SK-N-SH (cell line): ENCODE measurements around the gene SSPN. TPM values are rescaled to one million over a fixed set of nuclear protein-coding genes. Genes with fewer than 3 reads are reported as not detected.

Source experiments
- CTCF ChIA-PET: fragments of 300-600, 350-600 bp; formaldehyde crosslinking; extraction: SDS; loops from one replicate; lab custom pipeline; 2021; lab: Yijun Ruan, JAX
- POLR2A ChIA-PET: fragments of 350-600 bp; sonication (Branson Sonifier 250); formaldehyde crosslinking; extraction: SDS; loops from one replicate; lab custom pipeline; 2020; ENCODE audit warnings: antibody characterized with exemption, inconsistent platforms; lab: Yijun Ruan, JAX
- DNase-seq: peaks from one replicate; pipeline ENCODE4 v3.0.0; 2012
- H2AFZ ChIP-seq: fragments of 200-600 bp; sonication (generic); 2 replicates; pipeline ENCODE4 v1.8.1; 2016; ENCODE audit warnings: antibody characterized with exemption, mild to moderate bottlenecking, low read depth
- H3F3A ChIP-seq: fragments of 200-600 bp; sonication (generic); replicated peaks from 2 replicates; pipeline ENCODE3; 2016; ENCODE audit warnings: antibody characterized with exemption, mild to moderate bottlenecking; ENCODE audit not compliant: insufficient read depth
- H3K27ac ChIP-seq, 2 experiments: fragments of 200-500 bp in 1 of 2; fragments of 200-600 bp in 1 of 2; sonication (Bioruptor generic) in 1 of 2; sonication (generic), shearing (Covaris generic) in 1 of 2; 2 replicates each; pipeline versions ENCODE4 v1.5.1 to v1.6.1; 2014 to 2016; ENCODE audit warnings: low read depth in 2 of 2, inconsistent platforms in 1 of 2, low read length in 1 of 2, mild to moderate bottlenecking in 1 of 2, mixed read lengths in 1 of 2
- H3K27me3 ChIP-seq: fragments of 200-600 bp; sonication (generic), shearing (Covaris generic); 2 replicates; pipeline ENCODE4 v1.6.1; 2016; ENCODE audit warnings: mixed run types; ENCODE audit not compliant: insufficient read depth
- H3K36me3 ChIP-seq, 2 experiments: fragments of 200-500 bp in 1 of 2; fragments of 200-600 bp in 1 of 2; sonication (Bioruptor generic) in 1 of 2; sonication (generic) in 1 of 2; replicated peaks in 1 of 2; 2 replicates each; pipeline versions ENCODE3 to v1.5.1; 2014 to 2016; ENCODE audit warnings: low read length in 1 of 2, mild to moderate bottlenecking in 1 of 2; ENCODE audit not compliant: insufficient read depth in 2 of 2, control insufficient read depth in 1 of 2
- H3K4me1 ChIP-seq, 2 experiments: fragments of 200-500 bp in 1 of 2; fragments of 200-600 bp in 1 of 2; sonication (Bioruptor generic) in 1 of 2; sonication (generic), shearing (Covaris generic) in 1 of 2; 2 replicates each; pipeline versions ENCODE4 v1.5.1 to v1.6.1; 2014 to 2016; ENCODE audit warnings: low read depth in 1 of 2, low read length in 1 of 2, mixed run types in 1 of 2; ENCODE audit not compliant: insufficient read depth in 2 of 2, control insufficient read depth in 1 of 2
- H3K4me2 ChIP-seq: fragments of 200-600 bp; sonication (generic), shearing (Covaris generic); 2 replicates; pipeline ENCODE4 v1.6.1; 2017; ENCODE audit warnings: mixed run types
- H3K4me3 ChIP-seq, 2 experiments: fragments of 200-500 bp in 1 of 2; fragments of 200-600 bp in 1 of 2; sonication (Bioruptor generic) in 1 of 2; sonication (generic), shearing (Covaris generic) in 1 of 2; 2 replicates each; pipeline versions ENCODE4 v1.5.1 to v1.8.1; 2014 to 2016; ENCODE audit warnings: low read depth in 2 of 2, inconsistent platforms in 1 of 2, low read length in 1 of 2, mild to moderate bottlenecking in 1 of 2, mixed read lengths in 1 of 2, moderate library complexity in 1 of 2
- H3K79me2 ChIP-seq: fragments of 200-600 bp; sonication (generic); 2 replicates; pipeline ENCODE4 v1.8.1; 2017; ENCODE audit warnings: mild to moderate bottlenecking; ENCODE audit not compliant: insufficient read depth
- H3K9ac ChIP-seq: fragments of 200-600 bp; sonication (generic); 2 replicates; pipeline ENCODE4 v1.6.1; 2017; ENCODE audit warnings: mixed run types
- H3K9me2 ChIP-seq: fragments of 200-600 bp; sonication (generic); 2 replicates; pipeline ENCODE4 v1.6.1; 2017; ENCODE audit warnings: mixed run types
- H3K9me3 ChIP-seq: fragments of 200-600 bp; sonication (generic); 2 replicates; pipeline ENCODE4 v1.6.1; 2017; ENCODE audit warnings: mixed run types, mild to moderate bottlenecking, moderate library complexity
- H4K20me1 ChIP-seq: fragments of 200-600 bp; sonication (generic); 2 replicates; pipeline ENCODE4 v1.6.1; 2017; ENCODE audit warnings: mild to moderate bottlenecking, mixed run types; ENCODE audit not compliant: insufficient read depth
- EP300 ChIP-seq, 2 experiments: IDR thresholded peaks; 2 replicates each; pipeline versions ENCODE4 v1.4.0 to v1.6.1; 2012; ENCODE audit warnings: borderline replicate concordance in 1 of 2, low read depth in 1 of 2, low read length in 1 of 2
- FOSL2 ChIP-seq: IDR thresholded peaks from 2 replicates; pipeline ENCODE4 v1.4.0; 2012; ENCODE audit warnings: low read depth, mild to moderate bottlenecking, moderate library complexity, borderline replicate concordance
- FOXM1 ChIP-seq: IDR thresholded peaks from 2 replicates; pipeline ENCODE4 v1.4.0; 2012; ENCODE audit warnings: low read depth, mild to moderate bottlenecking
- GABPA ChIP-seq: IDR thresholded peaks from 2 replicates; pipeline ENCODE4 v1.4.0; 2012; ENCODE audit warnings: low read depth, mild to moderate bottlenecking
- GATA2 ChIP-seq: sonication (generic); formaldehyde crosslinking; IDR thresholded peaks from 2 replicates; pipeline ENCODE4 v1.5.0; 2020; ENCODE audit warnings: mild to moderate bottlenecking, missing genetic modification reagents
- JUND ChIP-seq: IDR thresholded peaks from 2 replicates; pipeline ENCODE4 v1.4.0; 2012
- MAX ChIP-seq: IDR thresholded peaks from 2 replicates; pipeline ENCODE4 v1.4.0; 2012; ENCODE audit warnings: low read depth
- PBX3 ChIP-seq: IDR thresholded peaks from 2 replicates; pipeline ENCODE4; 2012
- POLR2AphosphoS5 ChIP-seq: IDR thresholded peaks from 2 replicates; pipeline ENCODE4 v1.6.1; 2012; ENCODE audit warnings: low read depth, low read length
- RAD21 ChIP-seq: IDR thresholded peaks from 2 replicates; pipeline ENCODE4 v1.6.1; 2012; ENCODE audit warnings: mild to moderate bottlenecking, low read length
- REST ChIP-seq: IDR thresholded peaks from 2 replicates; pipeline ENCODE4 v1.6.1; 2012; ENCODE audit warnings: mild to moderate bottlenecking, low read depth, low read length, moderate library complexity
- SIN3A ChIP-seq: IDR thresholded peaks from 2 replicates; pipeline ENCODE4 v1.6.1; 2012; ENCODE audit warnings: low read depth, mild to moderate bottlenecking, low read length, moderate library complexity, borderline replicate concordance
- YY1 ChIP-seq: IDR thresholded peaks from 2 replicates; pipeline ENCODE4 v1.4.0; 2012; ENCODE audit warnings: low read depth, mild to moderate bottlenecking
- WGBS: methylation state at CpG from one replicate; pipeline ENCODE4 v1.1.6; 2017; ENCODE audit warnings: low lambda C conversion rate; 5-methylcytosine and 5-hydroxymethylcytosine counted together
- polyA plus RNA-seq, 3 experiments: library from polyadenylated mRNA; depleted of rRNA; stranded (reverse); fragments of >200 nt; gene quantifications; 2 replicates each; pipeline ENCODE4 v1.2.3, GENCODE V29; 2012
- TF ChIP-seq, protein P1 (sequence below): IDR thresholded peaks from 2 replicates; pipeline ENCODE4 v1.4.0; 2012; ENCODE audit warnings: low read depth, borderline replicate concordance
- TF ChIP-seq, protein P2 (sequence below): IDR thresholded peaks from 2 replicates; pipeline ENCODE4 v1.4.0; 2012; ENCODE audit warnings: low read depth, borderline replicate concordance
- TF ChIP-seq, protein P3 (sequence below): fragments of 150-350 bp; IDR thresholded peaks from 2 replicates; pipeline ENCODE4 v1.6.1; 2017; ENCODE audit warnings: antibody characterized with exemption, low read length, low read depth, borderline replicate concordance

Gene SSPN
- polyA plus RNA-seq, 1 of the 3 experiments (the other 2 are of a cell fraction) = 5.9 TPM

DNA sequence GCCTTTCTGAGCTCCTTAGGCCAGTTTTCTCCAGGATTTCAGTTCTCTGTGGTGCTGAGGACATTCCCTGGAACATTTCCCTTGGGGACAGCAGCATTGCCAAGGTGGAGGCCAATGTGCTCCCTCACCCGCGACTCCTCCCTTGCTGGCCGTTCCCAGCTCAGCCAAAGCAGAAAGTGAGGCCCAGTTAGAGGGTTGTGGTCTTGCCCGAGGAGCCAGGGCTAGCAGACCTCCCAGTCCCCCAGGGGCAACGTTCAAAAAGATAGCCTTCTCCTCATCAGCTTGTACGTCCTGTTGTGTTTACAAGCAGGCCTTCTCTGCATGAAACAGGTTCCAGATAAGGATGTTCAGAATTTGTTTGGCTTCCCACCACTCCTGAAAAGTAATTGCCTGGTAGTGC lies 78.4 kb downstream of the SSPN start:
- peak overlapping the region; percentile 56; the same call in 1 of the 2 replicates for H2AFZ ChIP-seq
- H3K9me2 ChIP-seq = no peaks in the 10 kb centered on the region
- H3K4me1 ChIP-seq = peaks cover 10 to 48% of the 10 kb centered on the region in 2 experiments; a peak in 3 of 4 replicates
- no peaks in the 10 kb centered on the region for H3K27me3 ChIP-seq
- peak overlapping the region; percentile 68 for H3K9ac ChIP-seq
- no peaks in the 10 kb centered on the region for H4K20me1 ChIP-seq
- DNase-seq = no peak
- no peaks in the 10 kb centered on the region for H3K79me2 ChIP-seq
- POLR2A ChIA-PET = no interaction called here
- WGBS = 84% methylated on average over 5 of the region's 6 CpGs
- peaks cover 20% of the 10 kb centered on the region for H3F3A ChIP-seq
- TF ChIP-seq FOXM1 = no peak
- TF ChIP-seq PBX3 = no peak
- TF ChIP-seq JUND = no peak
- TF ChIP-seq GATA2 (CRISPR knock-in tag) = no peak
- TF ChIP-seq, protein P1, sequence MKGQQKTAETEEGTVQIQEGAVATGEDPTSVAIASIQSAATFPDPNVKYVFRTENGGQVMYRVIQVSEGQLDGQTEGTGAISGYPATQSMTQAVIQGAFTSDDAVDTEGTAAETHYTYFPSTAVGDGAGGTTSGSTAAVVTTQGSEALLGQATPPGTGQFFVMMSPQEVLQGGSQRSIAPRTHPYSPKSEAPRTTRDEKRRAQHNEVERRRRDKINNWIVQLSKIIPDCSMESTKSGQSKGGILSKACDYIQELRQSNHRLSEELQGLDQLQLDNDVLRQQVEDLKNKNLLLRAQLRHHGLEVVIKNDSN = no peak
- TF ChIP-seq SIN3A = no peak
- TF ChIP-seq YY1 = no peak
- TF ChIP-seq MAX = no peak
- no peak for TF ChIP-seq FOSL2
- TF ChIP-seq RAD21 = no peak
- no peak for TF ChIP-seq GABPA
- TF ChIP-seq, protein P2, sequence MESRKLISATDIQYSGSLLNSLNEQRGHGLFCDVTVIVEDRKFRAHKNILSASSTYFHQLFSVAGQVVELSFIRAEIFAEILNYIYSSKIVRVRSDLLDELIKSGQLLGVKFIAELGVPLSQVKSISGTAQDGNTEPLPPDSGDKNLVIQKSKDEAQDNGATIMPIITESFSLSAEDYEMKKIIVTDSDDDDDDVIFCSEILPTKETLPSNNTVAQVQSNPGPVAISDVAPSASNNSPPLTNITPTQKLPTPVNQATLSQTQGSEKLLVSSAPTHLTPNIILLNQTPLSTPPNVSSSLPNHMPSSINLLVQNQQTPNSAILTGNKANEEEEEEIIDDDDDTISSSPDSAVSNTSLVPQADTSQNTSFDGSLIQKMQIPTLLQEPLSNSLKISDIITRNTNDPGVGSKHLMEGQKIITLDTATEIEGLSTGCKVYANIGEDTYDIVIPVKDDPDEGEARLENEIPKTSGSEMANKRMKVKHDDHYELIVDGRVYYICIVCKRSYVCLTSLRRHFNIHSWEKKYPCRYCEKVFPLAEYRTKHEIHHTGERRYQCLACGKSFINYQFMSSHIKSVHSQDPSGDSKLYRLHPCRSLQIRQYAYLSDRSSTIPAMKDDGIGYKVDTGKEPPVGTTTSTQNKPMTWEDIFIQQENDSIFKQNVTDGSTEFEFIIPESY = no peak
- TF ChIP-seq REST = no peak
- TF ChIP-seq, protein P3, sequence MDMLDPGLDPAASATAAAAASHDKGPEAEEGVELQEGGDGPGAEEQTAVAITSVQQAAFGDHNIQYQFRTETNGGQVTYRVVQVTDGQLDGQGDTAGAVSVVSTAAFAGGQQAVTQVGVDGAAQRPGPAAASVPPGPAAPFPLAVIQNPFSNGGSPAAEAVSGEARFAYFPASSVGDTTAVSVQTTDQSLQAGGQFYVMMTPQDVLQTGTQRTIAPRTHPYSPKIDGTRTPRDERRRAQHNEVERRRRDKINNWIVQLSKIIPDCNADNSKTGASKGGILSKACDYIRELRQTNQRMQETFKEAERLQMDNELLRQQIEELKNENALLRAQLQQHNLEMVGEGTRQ = no peak
- no peak for TF ChIP-seq EP300 (IDR thresholded peaks at IDR 0.05; ENCODE audit: borderline replicate concordance in 1 of 2, low read depth in 1 of 2, low read length in 1 of 2)
- TF ChIP-seq POLR2AphosphoS5 = no peak
- H3K4me3 ChIP-seq = no peak overlapping the region
- H3K4me2 ChIP-seq = peak overlapping the region; percentile 60
- no peaks in the 10 kb centered on the region for H3K36me3 ChIP-seq
- H3K27ac ChIP-seq = peak overlapping the region in 1 of 2 experiments; percentile 98; a peak in 2 of 4 replicates
- CTCF ChIA-PET = interaction anchor here (0.5 to 1.3 kb wide), 4 partner anchors 10 to 377 kb away, joined by 3 to 6 read pairs (median 4); no protein-coding TSS in a partner anchor
- H3K9me3 ChIP-seq = no peaks in the 10 kb centered on the region
